GM19239 (cell line): Measurements from ENCODE around the gene NUTM2G.
"Not testable (repeated sequence)": the region's sequence is repeated elsewhere in the genome, so short reads cannot be mapped to it uniquely, and the experiment has no call there.

Source experiments
- DNase-seq: peaks from one replicate; pipeline ENCODE4 v3.0.0; 2011; ENCODE audit warnings: low spot score; ENCODE audit not compliant: insufficient read length
- FAIRE-seq: peaks from 2 replicates; lab custom pipeline; 2011; peaks lifted over from hg19 to GRCh38; lab: Jason Lieb, UNC

NUTM2G gene

GRCh38 chr9:96928543-96928942, at the start of gene NUTM2G:
Gene NUTM2G (plus strand): TSS chr9:96928843. CDS start chr9:96929025, 182 bp downstream.
- not testable (repeated sequence) for FAIRE-seq

DNA sequence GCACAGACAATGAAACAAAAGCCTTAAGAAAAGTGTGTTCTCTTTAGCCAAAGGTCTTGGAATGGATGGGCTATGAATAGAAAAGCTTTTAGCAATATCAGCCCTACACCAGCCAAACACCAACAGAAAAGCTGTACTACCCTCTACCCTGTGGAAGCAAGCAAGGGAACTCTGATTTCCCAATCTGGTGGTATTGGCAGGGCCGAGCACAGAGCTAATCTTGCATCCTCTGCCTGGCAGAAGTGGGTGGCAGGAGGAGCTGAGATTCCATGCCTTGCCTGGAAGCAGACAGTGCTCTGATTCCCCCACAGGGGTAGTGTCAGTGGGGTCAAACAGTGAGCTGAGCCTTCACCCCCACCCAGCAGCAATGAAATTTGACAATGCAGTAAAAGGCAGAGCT, 44.7 kb upstream of the NUTM2G start:
- DNase-seq (no peak), FAIRE-seq (no peak)

More at GRCh38 chr9:96928543-96928942, at the start of gene NUTM2G:
- not testable (repeated sequence) for DNase-seq

- DNase-seq (no peak), FAIRE-seq (no peak)
Observed at GRCh38 chr9:96884443-96884842, 44.2 kb upstream of the NUTM2G start.

DNA sequence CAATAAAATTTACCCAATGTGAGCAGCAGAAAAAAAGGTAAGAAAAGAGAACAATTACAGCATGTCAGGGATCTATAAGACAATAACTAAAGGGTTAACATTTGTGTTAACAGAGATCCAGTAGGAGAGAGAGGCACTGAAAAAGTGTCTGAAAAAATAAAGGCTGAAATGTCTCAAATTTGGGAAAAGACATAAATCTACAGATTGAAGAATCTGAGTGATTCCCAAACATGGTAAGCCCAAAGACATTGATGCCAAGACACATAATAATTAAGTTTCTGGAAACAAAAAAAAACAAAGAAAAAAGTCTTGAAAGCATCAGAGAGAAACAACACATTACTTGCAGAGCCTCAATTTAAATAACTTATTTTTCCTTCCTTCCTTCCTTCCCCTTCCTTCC, 43.2 kb upstream of the NUTM2G start:
- FAIRE-seq, result no peak
- DNase-seq, result no peak

- FAIRE-seq, result no peak
- no peak for DNase-seq
Observed at GRCh38 chr9:96888591-96888990, 40.1 kb upstream of the NUTM2G start.

GRCh38 chr9:96892131-96892530, 36.5 kb upstream of the NUTM2G start:
- FAIRE-seq, result no peak

DNA sequence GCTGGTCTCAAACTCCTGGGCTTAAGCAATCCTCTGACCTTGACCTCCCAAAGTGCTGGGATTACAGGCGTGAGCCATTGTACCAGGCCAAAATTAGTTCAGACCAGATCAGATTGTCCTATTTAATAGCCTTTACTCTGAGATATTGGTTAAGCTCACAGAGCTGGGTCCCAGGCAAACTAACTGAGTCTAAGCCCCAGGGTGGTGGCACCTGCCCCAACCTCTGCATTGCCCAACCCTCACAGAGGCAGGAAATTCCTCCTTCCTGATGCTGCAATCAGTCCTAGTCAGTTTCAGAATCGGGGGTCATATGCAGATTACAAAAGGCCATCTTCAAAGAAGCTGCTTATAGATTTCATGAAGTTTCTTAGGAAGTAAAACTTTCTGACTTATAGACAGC, 28.6 kb upstream of the NUTM2G start:
- FAIRE-seq, DNase-seq: not testable (repeated sequence)

More at GRCh38 chr9:96892131-96892530, 36.5 kb upstream of the NUTM2G start:
- no peak for DNase-seq

DNA sequence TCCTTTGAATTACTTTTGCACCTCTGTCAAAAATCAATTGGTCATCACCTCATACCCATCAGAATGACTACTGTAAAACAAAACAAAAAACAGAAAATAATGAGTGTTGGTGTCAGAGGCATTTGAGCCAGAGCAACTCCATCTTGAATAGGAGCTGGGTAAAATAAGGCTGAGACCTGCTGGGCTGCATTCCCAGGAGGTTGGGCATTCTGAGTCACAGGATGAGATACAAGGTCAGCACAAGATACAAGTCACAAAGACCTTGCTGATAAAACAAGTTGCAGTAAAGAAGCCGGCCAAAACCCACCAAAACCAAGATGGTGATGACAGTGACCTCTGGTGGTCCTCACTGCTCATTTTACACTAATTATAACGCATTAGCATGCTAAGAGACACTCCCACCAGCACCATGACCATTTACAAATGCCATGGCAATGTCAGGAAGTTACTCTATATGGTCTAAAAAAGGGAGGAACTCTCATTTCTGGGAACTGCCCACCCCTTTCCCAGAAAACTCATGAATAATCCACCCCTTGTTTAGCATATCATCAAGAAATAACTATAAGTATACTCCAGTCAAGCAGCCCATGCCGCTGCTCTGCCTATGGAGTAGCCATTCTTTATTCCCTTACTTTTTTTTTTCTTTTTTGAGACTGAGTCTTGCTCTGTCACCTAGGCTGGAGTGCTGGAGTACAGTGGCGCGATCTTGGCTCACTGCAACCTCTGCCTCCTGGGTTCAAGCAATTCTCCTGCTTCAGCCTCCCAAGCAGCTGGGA, 23.5 kb upstream of the NUTM2G start:
- not testable (repeated sequence) for DNase-seq, FAIRE-seq

GRCh38 chr9:96908479-96908878, 20.2 kb upstream of the NUTM2G start:
- not testable (repeated sequence) for FAIRE-seq, DNase-seq

DNA sequence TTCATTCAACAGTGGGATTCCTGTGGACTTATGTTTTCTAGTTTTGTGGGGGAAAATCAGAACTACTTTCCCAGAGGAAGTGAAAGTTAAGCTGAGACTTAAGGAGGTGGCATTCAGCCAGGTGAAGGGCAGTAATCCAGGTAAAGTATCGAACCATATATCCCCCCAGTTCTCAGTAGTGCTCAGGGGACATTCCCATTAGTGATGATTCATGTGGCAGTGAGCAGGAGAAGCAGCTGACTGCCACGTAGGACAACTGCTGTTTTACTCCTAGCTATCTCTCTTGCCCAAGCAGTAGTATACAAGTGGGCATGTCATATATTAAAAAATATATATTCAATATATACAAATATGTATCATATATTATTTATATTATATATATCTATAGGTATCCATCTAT, 13.1 kb upstream of the NUTM2G start:
- FAIRE-seq, DNase-seq: not testable (repeated sequence)

DNA sequence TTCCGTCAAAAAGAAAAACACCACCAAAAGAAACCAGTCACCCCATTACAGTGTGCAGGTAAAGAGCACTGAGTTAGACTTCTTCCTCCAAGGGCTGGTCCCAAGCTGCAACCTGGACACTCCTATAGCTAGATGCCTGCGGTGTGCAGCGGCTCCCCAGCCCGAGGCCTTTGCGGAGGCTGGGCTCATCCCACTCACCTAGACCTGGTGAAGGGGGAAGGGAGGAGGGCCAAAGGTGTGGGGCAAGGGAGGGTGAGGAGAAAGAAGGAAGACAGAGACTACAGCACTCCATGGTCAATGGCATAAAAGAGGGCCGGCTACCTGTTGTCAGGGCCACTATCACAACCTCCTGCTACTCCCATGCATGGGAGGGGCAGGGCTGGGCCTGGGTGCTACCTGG, 12.1 kb upstream of the NUTM2G start:
- not testable (repeated sequence) for FAIRE-seq, DNase-seq

GRCh38 chr9:96918550-96918949, 10.1 kb upstream of the NUTM2G start:
- DNase-seq, FAIRE-seq: not testable (repeated sequence)

DNA sequence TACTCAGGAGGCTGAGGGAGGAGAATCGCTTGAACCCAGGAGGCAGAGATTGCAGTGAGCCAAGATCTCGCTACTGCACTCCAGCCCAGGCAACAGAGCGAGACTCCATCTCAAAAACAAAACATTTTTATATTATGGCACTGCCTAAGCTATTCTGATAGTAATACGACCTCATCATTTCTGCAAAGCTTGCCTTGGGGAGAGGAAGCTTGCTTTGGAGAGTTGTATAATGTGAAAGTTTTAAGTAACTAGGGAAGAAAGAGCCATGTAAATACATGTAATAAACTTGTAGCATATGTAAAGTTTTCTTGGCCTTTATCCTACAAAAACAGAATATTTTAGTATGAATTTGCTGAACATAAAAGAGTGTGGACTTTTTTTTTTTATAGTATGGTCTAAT, 7.8 kb upstream of the NUTM2G start:
- FAIRE-seq, DNase-seq: not testable (repeated sequence)

GRCh38 chr9:96925587-96925986, 3.1 kb upstream of the NUTM2G start:
- DNase-seq, FAIRE-seq: not testable (repeated sequence)

DNA sequence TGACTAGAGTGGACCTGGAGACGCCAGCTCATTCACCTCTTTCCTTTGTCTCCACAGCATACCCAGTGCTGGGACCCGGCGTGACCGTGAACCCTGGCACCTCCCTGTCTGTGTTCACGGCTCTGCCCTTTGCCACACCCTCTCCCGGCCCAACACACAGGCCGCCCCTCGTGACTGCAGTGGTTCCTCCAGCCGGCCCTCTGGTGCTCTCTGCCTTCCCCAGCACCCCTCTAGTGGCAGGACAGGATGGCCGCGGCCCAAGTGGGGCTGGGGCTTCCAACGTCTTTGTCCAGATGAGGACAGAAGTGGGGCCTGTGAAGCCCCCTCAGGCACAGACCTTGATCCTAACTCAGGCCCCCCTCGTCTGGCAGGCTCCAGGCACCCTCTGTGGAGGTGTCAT, 3.0 kb downstream of the NUTM2G start:
- FAIRE-seq, DNase-seq: not testable (repeated sequence)

GRCh38 chr9:96934097-96934496, 5.5 kb downstream of the NUTM2G start:
- FAIRE-seq, DNase-seq: not testable (repeated sequence)

DNA sequence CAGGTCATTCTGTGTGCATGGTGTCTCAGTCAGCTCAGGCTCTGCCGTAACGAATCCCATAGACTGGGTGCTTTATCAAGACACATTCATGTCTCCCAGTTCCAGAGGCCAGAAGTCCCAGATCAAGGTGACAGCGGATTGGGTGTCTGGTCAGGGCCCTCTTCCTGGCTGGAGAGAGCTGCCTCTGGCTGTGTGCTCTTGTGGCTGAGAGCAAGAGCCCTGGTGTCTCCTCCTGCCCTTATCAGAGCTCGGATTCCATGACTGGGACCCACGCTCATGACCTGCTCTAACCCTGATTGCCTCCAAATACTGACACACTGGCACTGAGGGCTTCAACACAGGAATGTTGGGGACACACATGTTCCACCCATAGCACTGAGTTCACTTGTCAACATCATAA, 6.1 kb downstream of the NUTM2G start:
- not testable (repeated sequence) for FAIRE-seq, DNase-seq

GRCh38 chr9:96935401-96935800, 6.8 kb downstream of the NUTM2G start:
- FAIRE-seq, DNase-seq: not testable (repeated sequence)

DNA sequence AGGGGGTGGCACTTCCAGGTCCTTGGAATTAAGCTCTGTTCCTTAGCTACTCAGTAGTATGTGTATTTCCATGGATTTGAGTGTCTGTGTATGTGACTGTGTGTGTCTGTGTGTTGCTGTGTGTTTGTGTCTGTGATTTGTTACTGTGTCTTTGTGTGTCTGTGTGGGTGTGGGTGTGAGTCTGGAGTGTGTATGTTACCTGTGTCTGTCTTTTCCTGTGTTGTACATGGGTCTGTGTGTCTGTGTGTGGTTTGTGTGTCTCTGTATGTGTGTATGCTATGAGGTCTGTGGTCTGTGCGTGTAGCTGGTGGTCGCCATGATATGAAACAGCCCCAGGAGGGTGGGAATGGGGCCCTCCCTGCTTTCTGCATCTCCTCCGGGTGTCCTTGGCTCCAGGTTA, 8.8 kb downstream of the NUTM2G start:
- not testable (repeated sequence) for FAIRE-seq, DNase-seq

GRCh38 chr9:96938957-96939665, 10.5 kb downstream of the NUTM2G start:
- DNase-seq, FAIRE-seq: not testable (repeated sequence)

DNA sequence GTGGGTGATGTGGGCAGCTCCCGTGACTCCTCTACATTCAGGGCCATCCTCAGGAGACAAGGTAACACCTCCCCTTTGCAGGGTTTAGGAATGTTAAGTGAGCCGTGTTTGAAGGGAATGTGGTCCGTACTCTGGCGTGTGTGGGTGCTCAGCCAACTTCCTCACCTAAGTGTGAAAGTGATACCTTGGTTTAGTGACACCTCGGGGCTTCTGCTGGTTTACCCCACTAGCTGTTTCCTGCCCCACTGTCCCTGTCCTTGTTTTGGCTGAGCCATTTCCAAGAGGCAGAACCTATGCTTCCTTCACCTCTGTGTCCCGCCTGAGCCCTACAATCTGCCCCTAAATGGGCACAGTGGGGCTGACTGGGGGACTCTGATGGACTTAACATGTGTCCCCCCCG, 12.3 kb downstream of the NUTM2G start:
- DNase-seq, result not testable (repeated sequence)
- FAIRE-seq, result peak; percentile 73
